SJCRH30 (cell line): ENCODE measurements around the gene KLHL12. TPM values are rescaled to one million over a fixed set of nuclear protein-coding genes. Genes with fewer than 3 reads are reported as not detected.

Experiments used
- DNase-seq, 2 experiments: peaks; one replicate each; pipeline ENCODE4 v3.0.0-alpha.2; 2015 to 2020
- H3K27ac ChIP-seq: fragments of 250-450 bp; sonication (Bioruptor Pico); 2 replicates; pipeline ENCODE4 v1.5.1; 2020; ENCODE audit warnings: mild to moderate bottlenecking, moderate library complexity
- H3K27me3 ChIP-seq: fragments of 250-450 bp; sonication (Bioruptor Pico); 2 replicates; pipeline ENCODE4 v1.5.1; 2020; ENCODE audit warnings: mild to moderate bottlenecking, moderate library complexity
- H3K36me3 ChIP-seq: fragments of 250-450 bp; sonication (Bioruptor Pico); 2 replicates; pipeline ENCODE4 v1.5.1; 2020; ENCODE audit warnings: mild to moderate bottlenecking, moderate library complexity
- H3K4me1 ChIP-seq: fragments of 250-450 bp; sonication (Bioruptor Pico); 2 replicates; pipeline ENCODE4 v1.5.1; 2020; ENCODE audit warnings: mild to moderate bottlenecking, moderate library complexity
- H3K4me3 ChIP-seq: fragments of 250-450 bp; sonication (Bioruptor Pico); 2 replicates; pipeline ENCODE4 v1.5.1; 2020; ENCODE audit warnings: mild to moderate bottlenecking, moderate library complexity
- H3K9me3 ChIP-seq: fragments of 250-450 bp; sonication (Bioruptor Pico); replicated peaks from 2 replicates; pipeline ENCODE4 v1.5.1; 2020; ENCODE audit warnings: mild to moderate bottlenecking, moderate library complexity
- total RNA-seq: library from RNA; depleted of rRNA; stranded (reverse); fragments of >200 nt; shearing (Covaris generic); gene quantifications from 2 replicates; pipeline ENCODE4 v1.2.3, GENCODE V29; 2014; rRNA removed

Gene KLHL12
- total RNA-seq: 33.9 and 36.4 TPM in 2 replicates

GRCh38 chr1:202926581-202927491 lies at the start of gene KLHL12:
Gene KLHL12 (minus strand): TSS chr1:202927234. CDS start chr1:202925162, 2,072 bp downstream.
- peak within 1 kb of the TSS; percentile 57 for H3K27ac ChIP-seq
- H3K9me3 ChIP-seq: no peaks in the 10 kb centered on the region
- peak within 1 kb of the TSS; percentile 76 for H3K4me3 ChIP-seq
- peak; percentile 99 for DNase-seq
- H3K27me3 ChIP-seq: no peaks in the 10 kb centered on the region
- no peaks in the 10 kb centered on the region for H3K36me3 ChIP-seq
- H3K4me1 ChIP-seq: peaks cover 3% of the 10 kb centered on the region; the same call in 1 of the 2 replicates

GRCh38 chr1:202976633-202977032 lies 49.6 kb upstream of the KLHL12 start:
- H3K27me3 ChIP-seq: peaks cover 28% of the 10 kb centered on the region
- no peak for DNase-seq
- H3K27ac ChIP-seq: no peak overlapping the region
- H3K36me3 ChIP-seq: no peaks in the 10 kb centered on the region
- no peaks in the 10 kb centered on the region for H3K4me1 ChIP-seq
- no peaks in the 10 kb centered on the region for H3K9me3 ChIP-seq
- no peak overlapping the region for H3K4me3 ChIP-seq

GRCh38 chr1:202974856-202975255 lies 47.8 kb upstream of the KLHL12 start:
- no peak for DNase-seq
- Histone ChIP-seq H3K4me1 (no peaks in the 10 kb centered on the region), H3K36me3 (no peaks in the 10 kb centered on the region), H3K27me3 (peaks cover 21% of the 10 kb centered on the region), H3K9me3 (no peaks in the 10 kb centered on the region), H3K27ac (no peak overlapping the region), H3K4me3 (no peak overlapping the region)

- H3K27me3 ChIP-seq: peaks cover 7% of the 10 kb centered on the region; the same call in 1 of the 2 replicates
- no peaks in the 10 kb centered on the region for H3K36me3 ChIP-seq
- no peaks in the 10 kb centered on the region for H3K9me3 ChIP-seq
- H3K27ac ChIP-seq: no peak overlapping the region
- no peak for DNase-seq
- no peak overlapping the region for H3K4me3 ChIP-seq
- H3K4me1 ChIP-seq: peaks cover 3% of the 10 kb centered on the region; the same call in 1 of the 2 replicates
Observed at GRCh38 chr1:202972046-202972445, 45.0 kb upstream of the KLHL12 start.

GRCh38 chr1:202968895-202969295 lies 41.9 kb upstream of the KLHL12 start:
- Histone ChIP-seq H3K9me3 (no peaks in the 10 kb centered on the region), H3K27ac (no peak overlapping the region), H3K4me1 (peaks cover 25% of the 10 kb centered on the region), H3K4me3 (no peak overlapping the region), H3K27me3 (no peaks in the 10 kb centered on the region), H3K36me3 (peaks cover 2% of the 10 kb centered on the region)
- DNase-seq: peak; percentile 64 to 84

- DNase-seq: no peak
- Histone ChIP-seq H3K4me1 (peaks cover 30% of the 10 kb centered on the region), H3K9me3 (no peaks in the 10 kb centered on the region), H3K27me3 (no peaks in the 10 kb centered on the region), H3K4me3 (peak overlapping the region; percentile 97), H3K36me3 (peaks cover 7% of the 10 kb centered on the region), H3K27ac (no peak overlapping the region)
Observed at GRCh38 chr1:202968351-202968750, 41.3 kb upstream of the KLHL12 start.

GRCh38 chr1:202967684-202968281 lies 40.7 kb upstream of the KLHL12 start:
- H3K36me3 ChIP-seq: peaks cover 13% of the 10 kb centered on the region
- no peaks in the 10 kb centered on the region for H3K27me3 ChIP-seq
- H3K9me3 ChIP-seq: no peaks in the 10 kb centered on the region
- H3K4me3 ChIP-seq: peak overlapping the region; percentile 97
- H3K4me1 ChIP-seq: peaks cover 33% of the 10 kb centered on the region
- peak in 1 of 2 experiments; percentile 47 for DNase-seq
- H3K27ac ChIP-seq: peak overlapping the region; percentile 34; the same call in 1 of the 2 replicates

GRCh38 chr1:202966006-202966898 lies 39.2 kb upstream of the KLHL12 start:
- H3K27ac ChIP-seq: peak overlapping the region; percentile 84
- H3K4me3 ChIP-seq: peak overlapping the region; percentile 97
- H3K27me3 ChIP-seq: no peaks in the 10 kb centered on the region
- peaks cover 43% of the 10 kb centered on the region for H3K4me1 ChIP-seq
- peak in 1 of 2 experiments; percentile 17 for DNase-seq
- peaks cover 25% of the 10 kb centered on the region for H3K36me3 ChIP-seq
- H3K9me3 ChIP-seq: no peaks in the 10 kb centered on the region

- no peak for DNase-seq
- H3K4me1 ChIP-seq: peaks cover 48% of the 10 kb centered on the region
Observed at GRCh38 chr1:202965422-202965821, 38.4 kb upstream of the KLHL12 start.

GRCh38 chr1:202964791-202965410 lies 37.9 kb upstream of the KLHL12 start:
- Histone ChIP-seq H3K9me3 (no peaks in the 10 kb centered on the region), H3K27ac (peak overlapping the region; percentile 84), H3K4me1 (peaks cover 49% of the 10 kb centered on the region), H3K4me3 (no peak overlapping the region), H3K27me3 (no peaks in the 10 kb centered on the region), H3K36me3 (peaks cover 25% of the 10 kb centered on the region)
- peak; percentile 99 for DNase-seq

More at GRCh38 chr1:202965422-202965821, 38.4 kb upstream of the KLHL12 start:
- Histone ChIP-seq H3K36me3 (peaks cover 25% of the 10 kb centered on the region), H3K27ac (peak overlapping the region; percentile 84), H3K4me3 (no peak overlapping the region; the same call in 1 of the 2 replicates), H3K9me3 (no peaks in the 10 kb centered on the region), H3K27me3 (no peaks in the 10 kb centered on the region)

- Histone ChIP-seq H3K9me3 (no peaks in the 10 kb centered on the region), H3K27me3 (no peaks in the 10 kb centered on the region), H3K27ac (peak overlapping the region; percentile 14), H3K4me3 (no peak overlapping the region), H3K36me3 (peaks cover 25% of the 10 kb centered on the region), H3K4me1 (peaks cover 69% of the 10 kb centered on the region)
- peak; percentile 60 to 77 for DNase-seq
Observed at GRCh38 chr1:202961220-202961880, 34.3 kb upstream of the KLHL12 start.

GRCh38 chr1:202959276-202959620 lies 32.2 kb upstream of the KLHL12 start:
- Histone ChIP-seq H3K4me3 (no peak overlapping the region), H3K27ac (peak overlapping the region; percentile 17; the same call in 1 of the 2 replicates), H3K4me1 (peaks cover 52% of the 10 kb centered on the region), H3K36me3 (peaks cover 30% of the 10 kb centered on the region), H3K27me3 (no peaks in the 10 kb centered on the region), H3K9me3 (no peaks in the 10 kb centered on the region)
- DNase-seq: peak; percentile 47 to 79

- Histone ChIP-seq H3K9me3 (no peaks in the 10 kb centered on the region), H3K27ac (peak overlapping the region; percentile 4; the same call in 1 of the 2 replicates), H3K36me3 (peaks cover 26% of the 10 kb centered on the region), H3K27me3 (no peaks in the 10 kb centered on the region), H3K4me3 (peak overlapping the region; percentile 89), H3K4me1 (peaks cover 47% of the 10 kb centered on the region)
- DNase-seq: no peak
Observed at GRCh38 chr1:202958544-202959275, 31.7 kb upstream of the KLHL12 start.
